ENCODE measurements around the gene SAP30BP. TPM values are rescaled to one million over a fixed set of nuclear protein-coding genes. Genes with fewer than 3 reads are reported as not detected.

The SAP30BP gene
- total and polyA plus RNA-seq, 2 of the 13 experiments (the other 11 are each of a cell fraction or from before 2014, with no cell fraction given) = 67.7 to 99.4 TPM

GRCh38 chr17:75707079-75707571, 40.0 kb downstream of the SAP30BP start (continued):
- TF ChIP-seq, protein P1, sequence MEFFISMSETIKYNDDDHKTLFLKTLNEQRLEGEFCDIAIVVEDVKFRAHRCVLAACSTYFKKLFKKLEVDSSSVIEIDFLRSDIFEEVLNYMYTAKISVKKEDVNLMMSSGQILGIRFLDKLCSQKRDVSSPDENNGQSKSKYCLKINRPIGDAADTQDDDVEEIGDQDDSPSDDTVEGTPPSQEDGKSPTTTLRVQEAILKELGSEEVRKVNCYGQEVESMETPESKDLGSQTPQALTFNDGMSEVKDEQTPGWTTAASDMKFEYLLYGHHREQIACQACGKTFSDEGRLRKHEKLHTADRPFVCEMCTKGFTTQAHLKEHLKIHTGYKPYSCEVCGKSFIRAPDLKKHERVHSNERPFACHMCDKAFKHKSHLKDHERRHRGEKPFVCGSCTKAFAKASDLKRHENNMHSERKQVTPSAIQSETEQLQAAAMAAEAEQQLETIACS (CRISPR knock-in tag; IDR thresholded peaks at IDR 0.05) = no peak
- TF ChIP-seq ZNF782 (CRISPR knock-in tag; IDR thresholded peaks at IDR 0.05; ENCODE audit: borderline replicate concordance) (no peak), CENPX (CRISPR knock-in tag; IDR thresholded peaks at IDR 0.05) (no peak), ZNF143 (CRISPR knock-in tag; IDR thresholded peaks at IDR 0.05) (no peak), MTA1 (CRISPR knock-in tag; IDR thresholded peaks at IDR 0.05; ENCODE audit: borderline replicate concordance) (no peak), PRPF4 (IDR thresholded peaks at IDR 0.05; ENCODE audit: low read depth, low read length, poor library complexity, severe bottlenecking) (no peak)
- TF ChIP-seq, protein P2, sequence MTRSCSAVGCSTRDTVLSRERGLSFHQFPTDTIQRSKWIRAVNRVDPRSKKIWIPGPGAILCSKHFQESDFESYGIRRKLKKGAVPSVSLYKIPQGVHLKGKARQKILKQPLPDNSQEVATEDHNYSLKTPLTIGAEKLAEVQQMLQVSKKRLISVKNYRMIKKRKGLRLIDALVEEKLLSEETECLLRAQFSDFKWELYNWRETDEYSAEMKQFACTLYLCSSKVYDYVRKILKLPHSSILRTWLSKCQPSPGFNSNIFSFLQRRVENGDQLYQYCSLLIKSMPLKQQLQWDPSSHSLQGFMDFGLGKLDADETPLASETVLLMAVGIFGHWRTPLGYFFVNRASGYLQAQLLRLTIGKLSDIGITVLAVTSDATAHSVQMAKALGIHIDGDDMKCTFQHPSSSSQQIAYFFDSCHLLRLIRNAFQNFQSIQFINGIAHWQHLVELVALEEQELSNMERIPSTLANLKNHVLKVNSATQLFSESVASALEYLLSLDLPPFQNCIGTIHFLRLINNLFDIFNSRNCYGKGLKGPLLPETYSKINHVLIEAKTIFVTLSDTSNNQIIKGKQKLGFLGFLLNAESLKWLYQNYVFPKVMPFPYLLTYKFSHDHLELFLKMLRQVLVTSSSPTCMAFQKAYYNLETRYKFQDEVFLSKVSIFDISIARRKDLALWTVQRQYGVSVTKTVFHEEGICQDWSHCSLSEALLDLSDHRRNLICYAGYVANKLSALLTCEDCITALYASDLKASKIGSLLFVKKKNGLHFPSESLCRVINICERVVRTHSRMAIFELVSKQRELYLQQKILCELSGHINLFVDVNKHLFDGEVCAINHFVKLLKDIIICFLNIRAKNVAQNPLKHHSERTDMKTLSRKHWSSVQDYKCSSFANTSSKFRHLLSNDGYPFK (CRISPR knock-in tag; IDR thresholded peaks at IDR 0.05; ENCODE audit: borderline replicate concordance) = no peak

DNA sequence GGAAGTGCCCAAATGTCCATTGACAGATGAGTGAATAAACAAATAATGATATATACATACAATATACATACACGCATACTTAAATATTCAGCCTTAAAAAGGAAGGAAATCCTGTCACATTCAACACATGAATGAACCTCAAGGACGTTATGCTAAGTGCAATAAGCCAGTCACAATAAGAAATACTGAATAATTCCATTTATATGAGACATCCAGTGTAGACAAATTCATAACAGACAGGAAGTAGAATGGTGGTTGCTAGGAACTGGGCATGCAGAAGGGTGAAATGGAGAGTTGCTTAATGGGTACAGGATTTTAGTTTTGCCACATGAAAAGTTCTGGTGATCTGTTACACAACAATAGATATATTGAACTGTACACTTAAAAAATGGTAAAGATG, 45.3 kb downstream of the SAP30BP start:
- no peak for ATAC-seq
- TF ChIP-seq EZH2 (conservative IDR thresholded peaks at IDR 0.05; ENCODE audit: low read depth, low read length) (no peak), ZNF160 (CRISPR knock-in tag; IDR thresholded peaks at IDR 0.05) (no peak), PAX8 (CRISPR knock-in tag; IDR thresholded peaks at IDR 0.05; ENCODE audit: borderline replicate concordance) (no peak), RAD21 (CRISPR knock-in tag; IDR thresholded peaks at IDR 0.05) (no peak), ZNF256 (CRISPR knock-in tag; conservative IDR thresholded peaks at IDR 0.05) (no peak), KDM4B (CRISPR knock-in tag; IDR thresholded peaks at IDR 0.05) (no peak), SRF (IDR thresholded peaks at IDR 0.05; ENCODE audit: low read depth, low read length) (no peak), ZMAT5 (CRISPR knock-in tag; IDR thresholded peaks at IDR 0.05; ENCODE audit: borderline replicate concordance, low read depth) (no peak), TEAD2 (CRISPR knock-in tag; IDR thresholded peaks at IDR 0.05) (no peak)
- TF ChIP-seq, protein P3, sequence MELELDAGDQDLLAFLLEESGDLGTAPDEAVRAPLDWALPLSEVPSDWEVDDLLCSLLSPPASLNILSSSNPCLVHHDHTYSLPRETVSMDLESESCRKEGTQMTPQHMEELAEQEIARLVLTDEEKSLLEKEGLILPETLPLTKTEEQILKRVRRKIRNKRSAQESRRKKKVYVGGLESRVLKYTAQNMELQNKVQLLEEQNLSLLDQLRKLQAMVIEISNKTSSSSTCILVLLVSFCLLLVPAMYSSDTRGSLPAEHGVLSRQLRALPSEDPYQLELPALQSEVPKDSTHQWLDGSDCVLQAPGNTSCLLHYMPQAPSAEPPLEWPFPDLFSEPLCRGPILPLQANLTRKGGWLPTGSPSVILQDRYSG (CRISPR knock-in tag; IDR thresholded peaks at IDR 0.05) = no peak

More for the DNA sequence above, 45.3 kb downstream of the SAP30BP start:
- peaks cover 2 to 3% of the 10 kb centered on the region in 2 experiments; a peak in 2 of 5 replicates for H3K36me3 ChIP-seq (replicated peaks in 1 of 2; ENCODE audit: control insufficient read depth in 1 of 2, insufficient read depth in 2 of 2, low read length in 2 of 2)
- no peak overlapping the region for H3K9ac ChIP-seq (ENCODE audit: insufficient read depth, low read depth, low read length)
- no peak overlapping the region for H3K4me3 ChIP-seq (replicated peaks in 1 of 3; ENCODE audit: insufficient read depth in 1 of 3, low read depth in 2 of 3, low read length in 3 of 3)
- no peaks in the 10 kb centered on the region for H3K9me3 ChIP-seq (ENCODE audit: low read length)
- H3K4me1 ChIP-seq (ENCODE audit: insufficient read depth, low read length) = no peaks in the 10 kb centered on the region
- in situ Hi-C loops (cut with HindIII; ENCODE audit: extremely low pct_ligation_motif_present, low pct_unique_long_range_greater_than_20kb) (no loop called here), intact Hi-C loops (cut with micrococcal nuclease; ENCODE audit: unreplicated experiment) (no loop called here)
- H4K20me1 ChIP-seq (ENCODE audit: insufficient read depth, low read length) = no peaks in the 10 kb centered on the region
- peaks cover 0 to 8% of the 10 kb centered on the region in 2 experiments; a peak in 1 of 5 replicates for H3K27me3 ChIP-seq (ENCODE audit: control insufficient read depth in 1 of 2, insufficient read depth in 2 of 2, low read length in 2 of 2)
- H2AFZ ChIP-seq (ENCODE audit: low read length) = no peak overlapping the region
- no peak overlapping the region for H3K4me2 ChIP-seq (ENCODE audit: low read depth, low read length)
- no peak for FAIRE-seq
- DNase-seq (ENCODE audit: low spot score) = no peak
- no peak overlapping the region for H3K27ac ChIP-seq (ENCODE audit: extremely low read length, insufficient read depth, low read length)
- H3K79me2 ChIP-seq (ENCODE audit: insufficient read depth, low read length) = no peaks in the 10 kb centered on the region
- 43% methylated on average over 2 of the region's 2 CpGs for WGBS (ENCODE audit: low lambda C conversion rate)
- ChIA-PET POLR2A (no interaction called here), CTCF (ENCODE audit: low intra/inter-chr PET ratio, low total read pairs) (no interaction called here)
- no TSS peak for BruUV-seq (replicated peaks)
